H9 (cell line): ENCODE results near the gene MIER2. TPM values are rescaled to one million over a fixed set of nuclear protein-coding genes. Genes with fewer than 3 reads are reported as not detected.

Experiments
- DNase-seq: peaks from one replicate; pipeline ENCODE4 v3.0.0-alpha.2; 2017
- H2AFZ ChIP-seq: one replicate; pipeline ENCODE4 v1.6.1; 2013; ENCODE audit warnings: mild to moderate bottlenecking, low read length, control low read depth, moderate library complexity
- H2AK5ac ChIP-seq: 2 replicates; pipeline ENCODE4 v1.6.1; 2013; ENCODE audit warnings: low read length, control low read depth, mixed read lengths; ENCODE audit not compliant: insufficient read length
- H2BK120ac ChIP-seq: one replicate; pipeline ENCODE4 v1.6.1; 2013; ENCODE audit warnings: low read depth, mild to moderate bottlenecking, low read length, control low read depth, inconsistent platforms; ENCODE audit not compliant: poor library complexity, severe bottlenecking
- H2BK12ac ChIP-seq: 2 replicates; pipeline ENCODE4 v1.6.1; 2013; ENCODE audit warnings: low read length, control low read depth, mixed read lengths, low read depth; ENCODE audit not compliant: insufficient read length
- H2BK15ac ChIP-seq: 2 replicates; pipeline ENCODE4 v1.6.1; 2013; ENCODE audit warnings: low read depth, low read length, control low read depth
- H2BK20ac ChIP-seq: one replicate; pipeline ENCODE4 v1.6.1; 2013; ENCODE audit warnings: low read depth, mild to moderate bottlenecking, low read length, control low read depth, inconsistent platforms; ENCODE audit not compliant: poor library complexity, severe bottlenecking
- H2BK5ac ChIP-seq: 2 replicates; pipeline ENCODE4 v1.6.1; 2013; ENCODE audit warnings: low read length, control low read depth, mixed read lengths; ENCODE audit not compliant: insufficient read length
- H3K14ac ChIP-seq: 2 replicates; pipeline ENCODE4 v1.6.1; 2013; ENCODE audit warnings: low read length, control low read depth; ENCODE audit not compliant: insufficient read depth
- H3K18ac ChIP-seq: 2 replicates; pipeline ENCODE4 v1.6.1; 2013; ENCODE audit warnings: low read depth, mild to moderate bottlenecking, mixed read lengths, low read length, control low read depth; ENCODE audit not compliant: insufficient read length
- H3K23ac ChIP-seq: 2 replicates; pipeline ENCODE4 v1.6.1; 2013; ENCODE audit warnings: low read length, control low read depth, mixed read lengths, low read depth; ENCODE audit not compliant: insufficient read length
- H3K23me2 ChIP-seq: 2 replicates; pipeline ENCODE4 v1.6.1; 2013; ENCODE audit warnings: low read depth, mild to moderate bottlenecking, mixed read lengths, low read length, control low read depth; ENCODE audit not compliant: insufficient read length, poor library complexity, severe bottlenecking
- H3K27ac ChIP-seq: 2 replicates; pipeline ENCODE4 v1.5.1; 2013; ENCODE audit warnings: low read length, control low read depth, mixed read lengths, low read depth; ENCODE audit not compliant: insufficient read length
- H3K27me3 ChIP-seq: 2 replicates; pipeline ENCODE4 v1.6.1; 2013; ENCODE audit warnings: low read length, control low read depth, inconsistent platforms; ENCODE audit not compliant: insufficient read depth
- H3K4ac ChIP-seq: 2 replicates; pipeline ENCODE4 v1.6.1; 2013; ENCODE audit warnings: low read depth, mild to moderate bottlenecking, control low read depth, inconsistent platforms, low read length, moderate library complexity
- H3K4me1 ChIP-seq: 2 replicates; pipeline ENCODE4 v1.6.1; 2013; ENCODE audit warnings: low read length, control low read depth, inconsistent platforms; ENCODE audit not compliant: insufficient read depth
- H3K4me2 ChIP-seq: 2 replicates; pipeline ENCODE4 v1.6.1; 2013; ENCODE audit warnings: low read length, control low read depth, mixed read lengths; ENCODE audit not compliant: insufficient read length, insufficient read depth
- H3K56ac ChIP-seq: 2 replicates; pipeline ENCODE4 v1.6.1; 2013; ENCODE audit warnings: low read depth, mild to moderate bottlenecking, mixed read lengths, low read length, control low read depth; ENCODE audit not compliant: insufficient read length
- H3K79me1 ChIP-seq: 2 replicates; pipeline ENCODE4 v1.6.1; 2013; ENCODE audit warnings: low read depth, mild to moderate bottlenecking, moderate library complexity, low read length, control low read depth, inconsistent platforms; ENCODE audit not compliant: insufficient read depth, poor library complexity, severe bottlenecking
- H3K79me2 ChIP-seq: 2 replicates; pipeline ENCODE4 v1.6.1; 2013; ENCODE audit warnings: low read length, control low read depth, inconsistent platforms; ENCODE audit not compliant: insufficient read depth
- H3K9ac ChIP-seq: 2 replicates; pipeline ENCODE4 v1.6.1; 2013; ENCODE audit warnings: low read length, control low read depth, mixed read lengths; ENCODE audit not compliant: insufficient read length; ENCODE audit errors: extremely low read depth
- H3K9me3 ChIP-seq: one replicate; pipeline ENCODE4 v1.6.1; 2013; ENCODE audit warnings: low read depth, low read length, inconsistent platforms; ENCODE audit not compliant: control insufficient read depth
- H3T11ph ChIP-seq: one replicate; pipeline ENCODE4 v1.6.1; 2013; ENCODE audit warnings: mild to moderate bottlenecking, low read length, control low read depth, inconsistent platforms
- H4K20me1 ChIP-seq: one replicate; pipeline ENCODE4 v1.6.1; 2013; ENCODE audit not compliant: control insufficient read depth, insufficient read length, insufficient read depth
- H4K5ac ChIP-seq: 2 replicates; pipeline ENCODE4 v1.6.1; 2013; ENCODE audit warnings: low read depth, mild to moderate bottlenecking, mixed read lengths, low read length, control low read depth; ENCODE audit not compliant: insufficient read length
- H4K8ac ChIP-seq: replicated peaks from 2 replicates; pipeline ENCODE4 v1.6.1; 2013; ENCODE audit warnings: low read length, control low read depth, mixed read lengths, low read depth; ENCODE audit not compliant: insufficient read length
- H4K91ac ChIP-seq: 2 replicates; pipeline ENCODE4 v1.6.1; 2013; ENCODE audit warnings: low read depth, mild to moderate bottlenecking, moderate library complexity, mixed read lengths, low read length, control low read depth; ENCODE audit not compliant: insufficient read length
- H3K27ac Mint-ChIP-seq, 3 experiments: 2 replicates in 2 of 3; 3 replicates in 1 of 3; pipeline ENCODE4 v1.8.0; 2020 to 2021; ENCODE audit warnings: mixed read lengths in 3 of 3, mild to moderate bottlenecking in 1 of 3, moderate library complexity in 1 of 3
- H3K27me3 Mint-ChIP-seq: 2 replicates; pipeline ENCODE4 v1.8.0; 2021; ENCODE audit warnings: low read depth, mild to moderate bottlenecking, moderate library complexity, mixed read lengths
- H3K36me3 Mint-ChIP-seq, 3 experiments: 2 replicates in 2 of 3; 3 replicates in 1 of 3; pipeline ENCODE4 v1.8.0; 2020 to 2021; ENCODE audit warnings: low read depth in 3 of 3, mixed read lengths in 3 of 3; ENCODE audit not compliant: insufficient read depth in 1 of 3
- H3K4me1 Mint-ChIP-seq, 2 experiments: 2 replicates each; pipeline ENCODE4 v1.8.0; 2020; ENCODE audit warnings: mixed read lengths in 2 of 2
- H3K4me3 Mint-ChIP-seq, 2 experiments: 2 replicates in 1 of 2; 3 replicates in 1 of 2; pipeline ENCODE4 v1.8.0; 2020 to 2021; ENCODE audit warnings: mild to moderate bottlenecking in 2 of 2, mixed read lengths in 2 of 2, moderate library complexity in 1 of 2
- H3K9me3 Mint-ChIP-seq, 2 experiments: 2 replicates in 1 of 2; 3 replicates in 1 of 2; pipeline ENCODE4 v1.8.0; 2020; ENCODE audit warnings: mild to moderate bottlenecking in 2 of 2, mixed read lengths in 2 of 2, moderate library complexity in 1 of 2
- CTCF ChIP-seq: fragments of 200-600 bp; sonication (generic); conservative IDR thresholded peaks from 3 replicates; pipeline ENCODE4 v1.8.0; 2021; ENCODE audit warnings: antibody characterized with exemption, mild to moderate bottlenecking
- WGBS: extraction: QIAGEN DNeasy Blood & Tissue Kit; methylation state at CpG from one replicate; pipeline ENCODE4 v1.1.7; 2013; ENCODE audit warnings: missing lambda C conversion rate, low lambda C conversion rate, mixed read lengths; ENCODE audit not compliant: insufficient read length; ENCODE audit errors: extremely low coverage; 5-methylcytosine and 5-hydroxymethylcytosine counted together
- total RNA-seq: library from RNA; stranded (reverse); gene quantifications from 2 replicates; pipeline ENCODE4 v1.2.1, GENCODE V29; 2021

Gene MIER2
- total RNA-seq, 1 experiment from 2014 or later = 60.5 TPM

- no CpG with 5 or more reads among the region's 10 CpGs for WGBS
These were observed 5.2 kb downstream of the MIER2 start for GRCh38 chr19:339262-339887.

More at GRCh38 chr19:339262-339887, 5.2 kb downstream of the MIER2 start:
- H4K91ac ChIP-seq = no peak overlapping the region
- H3T11ph ChIP-seq = no peak overlapping the region
- H2BK20ac ChIP-seq = no peak overlapping the region
- H3K18ac ChIP-seq = no peak overlapping the region
- peaks cover 32 to 34% of the 10 kb centered on the region in 2 experiments for H3K4me1 Mint-ChIP-seq
- no peak for TF ChIP-seq CTCF
- no peak for DNase-seq
- no peak overlapping the region for H3K56ac ChIP-seq
- H2AFZ ChIP-seq = no peak overlapping the region
- no peak overlapping the region for H3K23ac ChIP-seq
- peaks cover 11% of the 10 kb centered on the region for H3K79me1 ChIP-seq
- no peak overlapping the region for H3K4me2 ChIP-seq
- H3K4me3 Mint-ChIP-seq = no peak overlapping the region
- H4K20me1 ChIP-seq = no peaks in the 10 kb centered on the region
- no peak overlapping the region for H2BK15ac ChIP-seq
- no peak overlapping the region for H4K8ac ChIP-seq
- no peak overlapping the region for H3K9ac ChIP-seq
- H3K27me3 Mint-ChIP-seq = no peaks in the 10 kb centered on the region; the same call in 1 of the 2 replicates
- H2BK5ac ChIP-seq = no peak overlapping the region
- no peaks in the 10 kb centered on the region for H3K27me3 ChIP-seq
- peaks cover 48 to 63% (median 61%) of the 10 kb centered on the region in 3 experiments for H3K36me3 Mint-ChIP-seq
- no peak overlapping the region; a peak in 1 of 7 replicates for H3K27ac Mint-ChIP-seq
- H4K5ac ChIP-seq = no peak overlapping the region
- no peak overlapping the region for H3K27ac ChIP-seq
- no peaks in the 10 kb centered on the region for H3K9me3 ChIP-seq
- no peak overlapping the region for H2BK12ac ChIP-seq
- H3K79me2 ChIP-seq = peaks cover 65% of the 10 kb centered on the region
- H2BK120ac ChIP-seq = no peak overlapping the region
- H3K14ac ChIP-seq = no peak overlapping the region
- H3K4me1 ChIP-seq = no peaks in the 10 kb centered on the region; the same call in 1 of the 2 replicates
- no peak overlapping the region for H3K4ac ChIP-seq
- H3K23me2 ChIP-seq = peaks cover 10% of the 10 kb centered on the region
- H3K9me3 Mint-ChIP-seq = no peaks in the 10 kb centered on the region
- no peak overlapping the region for H2AK5ac ChIP-seq
